ENCODE measurements around the gene MARCHF3.
"Not testable (repeated sequence)": the region's sequence is repeated elsewhere in the genome, so short reads cannot be mapped to it uniquely, and the experiment has no call there.

Gene MARCHF3

GRCh38 chr5:127051591-127051990, 21.2 kb upstream of the MARCHF3 start:
- DNase-seq (ENCODE audit: low read depth, low spot score), result no peak

DNA sequence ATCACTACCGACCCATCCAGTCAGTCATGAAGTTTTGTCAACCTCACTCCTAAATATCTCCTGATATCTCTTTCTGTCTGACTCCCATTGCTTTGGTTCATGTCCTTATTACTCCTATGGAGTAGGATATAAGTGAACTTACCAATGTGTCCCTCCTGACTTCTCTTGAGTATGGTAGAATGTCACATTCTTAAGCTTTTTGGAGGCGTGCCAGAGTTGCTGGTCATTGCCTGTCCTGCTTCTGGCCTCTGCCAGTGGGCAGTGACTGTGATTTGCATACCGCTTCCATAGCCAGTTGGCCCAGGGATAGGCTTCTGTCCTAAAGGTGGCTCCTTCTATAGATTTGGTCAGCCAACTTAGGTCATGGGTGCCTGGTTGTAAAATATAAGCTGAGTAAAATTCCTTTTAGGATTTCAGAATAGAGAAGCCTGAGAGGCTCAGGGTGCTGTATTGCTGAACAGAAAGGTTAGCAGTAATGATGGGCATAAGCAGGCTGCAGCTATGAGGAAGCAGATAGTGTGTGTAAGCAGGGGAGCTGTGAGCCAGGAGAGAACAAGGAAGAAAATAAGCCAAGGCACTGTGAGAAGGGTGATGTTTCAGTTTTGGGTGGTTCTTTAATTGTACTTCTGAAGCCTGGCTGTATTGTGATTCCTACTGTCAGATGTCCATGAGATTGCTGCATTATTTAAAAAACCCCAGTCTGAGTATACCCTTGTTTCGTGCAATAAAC, 16.1 kb upstream of the MARCHF3 start:
- DNase-seq (ENCODE audit: low read depth, low spot score), result no peak

GRCh38 chr5:127042593-127042992, 12.2 kb upstream of the MARCHF3 start:
- DNase-seq (ENCODE audit: low read depth, low spot score), result no peak

DNA sequence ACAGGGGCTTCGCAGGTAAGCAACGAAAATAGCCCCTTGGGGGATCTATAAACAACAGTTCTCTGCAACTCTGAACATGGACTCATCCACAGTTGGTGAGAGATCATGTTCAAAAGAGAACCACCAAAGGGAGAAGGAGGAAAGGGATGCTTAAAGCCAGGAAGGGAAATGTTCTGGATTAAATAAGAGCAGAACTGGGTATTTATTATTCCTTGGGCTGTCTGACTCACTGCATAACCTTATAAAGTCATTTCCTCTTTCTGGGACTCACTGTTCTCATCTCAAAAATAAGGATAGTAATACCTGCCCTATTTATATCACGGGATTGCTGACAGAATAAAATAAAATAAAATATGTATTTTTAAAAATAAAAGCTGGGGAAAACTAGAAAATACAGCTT, 11.2 kb upstream of the MARCHF3 start:
- DNase-seq (ENCODE audit: low read depth, low spot score), result no peak

- DNase-seq (ENCODE audit: low read depth, low spot score), result peak; percentile 46
Measured at GRCh38 chr5:127040796-127041520, 10.6 kb upstream of the MARCHF3 start.

DNA sequence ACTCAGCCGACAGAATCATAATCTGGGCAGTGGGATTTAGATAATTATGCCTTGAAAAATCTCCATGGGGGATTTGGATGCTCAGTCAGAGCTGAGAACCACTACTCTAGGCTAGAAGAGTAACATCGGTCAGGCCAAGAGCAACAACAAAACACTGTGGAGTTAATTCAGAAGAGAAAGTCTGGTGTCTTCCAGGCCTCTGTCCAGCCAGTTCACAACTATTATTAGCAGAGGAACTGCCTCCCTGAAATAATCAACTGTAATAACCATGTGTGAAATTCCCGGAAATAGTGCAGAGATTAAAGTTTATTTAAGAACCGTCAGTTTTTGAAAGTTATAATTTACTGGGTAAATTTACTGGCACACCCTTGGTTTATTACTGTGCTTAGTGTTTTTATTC, 8.2 kb upstream of the MARCHF3 start:
- no peak for DNase-seq (ENCODE audit: low read depth, low spot score)

- peak; percentile 11 for DNase-seq (ENCODE audit: low read depth, low spot score)
Measured at GRCh38 chr5:127031863-127032232, 1.5 kb upstream of the MARCHF3 start.

DNA sequence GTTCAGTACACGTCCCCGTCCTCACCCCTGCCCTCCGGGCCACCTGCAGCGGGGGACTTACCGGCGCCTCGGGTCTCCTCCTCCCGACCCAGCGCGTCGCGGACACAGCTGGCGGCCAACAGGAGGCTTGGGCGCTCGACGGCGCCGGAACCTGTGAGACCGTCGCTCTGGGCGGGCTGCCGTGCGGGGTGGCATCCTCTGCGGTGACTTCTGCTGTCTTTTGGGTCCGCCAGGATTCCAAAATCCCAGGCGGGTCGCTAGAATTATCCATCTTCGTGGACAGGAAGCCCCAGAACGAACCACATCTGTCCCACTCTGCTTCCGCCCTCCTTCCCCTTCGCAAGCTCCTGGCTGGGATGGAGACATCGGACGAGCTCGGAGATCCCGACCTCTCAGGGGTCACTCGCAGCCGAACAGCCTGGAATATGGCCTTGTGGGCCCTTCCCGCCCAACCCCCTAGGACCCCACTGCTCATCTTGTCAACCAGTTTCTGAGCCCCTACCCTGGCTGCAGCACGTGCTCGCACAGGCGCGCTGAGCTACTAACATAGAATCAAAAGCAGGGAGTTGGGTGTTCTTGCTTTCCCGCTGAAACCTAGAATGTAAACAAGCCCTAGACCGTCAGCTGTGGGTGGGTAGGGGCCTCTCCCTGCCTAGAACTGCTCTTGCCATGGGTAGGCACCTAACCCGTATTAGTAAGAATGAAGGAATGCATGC, 947 bp upstream of the MARCHF3 start:
- DNase-seq (ENCODE audit: low read depth, low spot score), result no peak

- DNase-seq (ENCODE audit: low read depth, low spot score), result peak; percentile 79
Measured at GRCh38 chr5:127029581-127030258, 638 bp downstream of the MARCHF3 start.

GRCh38 chr5:127028822-127029457, 1.4 kb downstream of the MARCHF3 start:
- peak; percentile 12 for DNase-seq (ENCODE audit: low read depth, low spot score)

GRCh38 chr5:127027539-127027938, 2.8 kb downstream of the MARCHF3 start:
- no peak for DNase-seq (ENCODE audit: low read depth, low spot score)

GRCh38 chr5:127026166-127026565, 4.2 kb downstream of the MARCHF3 start:
- no peak for DNase-seq (ENCODE audit: low read depth, low spot score)

GRCh38 chr5:127025467-127025866, 4.9 kb downstream of the MARCHF3 start:
- DNase-seq (ENCODE audit: low read depth, low spot score), result no peak

- DNase-seq (ENCODE audit: low read depth, low spot score), result no peak
Measured at GRCh38 chr5:127024821-127025220, 5.5 kb downstream of the MARCHF3 start.

DNA sequence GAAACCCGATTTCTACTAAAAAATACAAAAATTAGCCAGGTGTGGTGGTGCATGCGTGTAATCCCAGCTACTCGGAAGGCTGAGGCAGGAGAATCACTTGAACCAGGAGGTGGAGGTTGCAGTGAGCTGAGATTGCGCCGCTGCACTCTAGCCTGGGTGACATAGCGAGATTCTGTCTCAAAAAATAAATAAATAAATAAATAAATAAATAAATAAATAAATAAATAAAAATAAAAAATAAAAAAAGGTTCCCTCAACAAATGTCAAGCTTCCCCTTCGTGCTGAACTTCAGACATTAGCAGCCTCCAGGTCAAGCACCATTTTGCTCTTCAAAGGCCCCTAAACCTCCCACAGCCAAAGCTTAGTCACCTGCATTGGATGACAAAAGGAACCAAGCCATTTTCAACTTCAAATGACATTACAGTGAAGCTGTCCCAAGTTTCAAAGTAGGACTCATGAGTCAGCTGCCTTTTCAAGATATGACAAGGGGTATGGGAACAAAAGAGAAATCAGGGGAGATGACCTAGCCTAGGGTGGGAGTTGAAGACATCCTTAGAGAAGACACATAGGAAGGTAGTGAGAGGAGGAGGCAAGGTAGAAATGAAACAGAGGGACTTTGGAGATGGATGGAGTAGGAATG, 6.7 kb downstream of the MARCHF3 start:
- DNase-seq (ENCODE audit: low read depth, low spot score), result not testable (repeated sequence)

DNA sequence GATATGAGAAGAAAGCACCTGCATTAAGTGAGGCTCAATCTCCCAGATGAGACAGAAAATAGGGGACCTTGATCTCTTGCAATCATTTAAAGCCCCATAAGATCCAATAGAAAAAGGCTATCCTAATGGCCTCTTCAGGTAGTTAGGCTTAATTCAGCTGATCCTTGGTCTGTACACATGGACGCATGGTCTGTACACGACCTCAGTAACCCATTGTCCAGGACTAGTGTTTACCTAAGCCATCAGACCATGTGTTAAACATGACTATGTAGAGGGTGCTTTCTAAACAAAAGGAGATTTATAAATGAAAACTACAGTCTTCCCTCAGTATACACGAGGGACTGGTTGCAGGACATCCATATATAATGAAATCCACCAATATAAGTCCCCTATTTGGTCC, 7.5 kb downstream of the MARCHF3 start:
- DNase-seq (ENCODE audit: low read depth, low spot score), result no peak

DNA sequence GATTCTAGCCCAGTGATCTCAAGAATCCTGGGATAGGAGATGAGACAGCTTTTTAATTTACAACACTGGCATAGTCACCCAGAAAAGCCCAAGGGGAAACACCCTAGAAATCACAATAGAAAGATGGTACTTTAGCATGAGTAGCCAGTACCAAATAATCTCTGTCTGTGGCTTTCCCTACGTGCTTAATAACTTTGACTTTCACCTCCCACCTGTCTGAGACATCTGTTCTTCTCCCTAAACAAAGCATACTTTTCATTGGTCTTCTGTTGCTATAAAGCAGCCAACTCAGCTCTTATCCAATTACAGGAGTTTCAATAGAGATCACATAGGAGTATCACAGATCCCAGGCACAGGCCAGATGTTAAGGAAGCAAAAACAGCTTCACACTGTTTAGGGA, 10.4 kb downstream of the MARCHF3 start:
- no peak for DNase-seq (ENCODE audit: low read depth, low spot score)

DNA sequence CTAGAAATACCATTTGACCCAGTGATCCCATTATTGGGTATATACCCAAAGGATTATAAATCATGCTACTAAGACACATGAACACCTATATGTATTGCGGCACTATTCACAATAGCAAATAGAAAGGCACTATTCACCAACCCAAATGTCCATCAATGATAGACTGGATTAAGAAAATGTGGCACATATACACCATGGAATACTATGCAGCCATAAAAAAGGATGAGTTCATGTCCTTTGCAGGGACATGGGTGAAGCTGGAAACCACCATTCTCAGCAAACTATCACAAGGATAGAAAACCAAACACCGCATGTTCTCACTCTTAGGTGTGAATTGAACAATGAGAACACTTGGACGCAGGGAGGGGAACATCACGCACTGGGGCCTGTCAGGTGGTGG, 13.6 kb downstream of the MARCHF3 start:
- not testable (repeated sequence) for DNase-seq (ENCODE audit: low read depth, low spot score)

- no peak for DNase-seq (ENCODE audit: low read depth, low spot score)
Measured at GRCh38 chr5:127015716-127016115, 14.6 kb downstream of the MARCHF3 start.

GRCh38 chr5:127014573-127014972, 15.8 kb downstream of the MARCHF3 start:
- DNase-seq (ENCODE audit: low read depth, low spot score), result no peak

DNA sequence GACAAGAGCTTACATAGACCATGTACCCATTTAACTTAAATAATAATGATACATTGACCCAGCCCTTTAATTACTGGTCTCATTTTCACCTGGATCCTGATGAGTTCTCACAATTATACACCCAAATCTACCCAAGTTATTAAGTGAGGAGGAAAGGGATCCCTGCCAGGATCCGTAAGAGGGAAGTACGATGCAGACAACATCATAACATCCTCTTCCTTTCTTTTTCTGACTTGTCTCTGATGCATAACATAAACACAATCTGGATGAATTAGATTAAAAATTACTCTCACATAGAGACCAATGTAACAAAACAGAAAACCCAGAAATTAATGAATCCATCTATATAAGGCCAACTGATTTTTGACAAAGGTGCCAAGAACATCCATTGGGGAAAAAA, 17.0 kb downstream of the MARCHF3 start:
- DNase-seq (ENCODE audit: low read depth, low spot score), result no peak
